NCI-H345 (cell line): ENCODE measurements around the gene TMEM190.

Source experiments
- DNase-seq: peaks from one replicate; lab custom pipeline; 2025; lab: John Stamatoyannopoulos, UW

Gene TMEM190

DNA sequence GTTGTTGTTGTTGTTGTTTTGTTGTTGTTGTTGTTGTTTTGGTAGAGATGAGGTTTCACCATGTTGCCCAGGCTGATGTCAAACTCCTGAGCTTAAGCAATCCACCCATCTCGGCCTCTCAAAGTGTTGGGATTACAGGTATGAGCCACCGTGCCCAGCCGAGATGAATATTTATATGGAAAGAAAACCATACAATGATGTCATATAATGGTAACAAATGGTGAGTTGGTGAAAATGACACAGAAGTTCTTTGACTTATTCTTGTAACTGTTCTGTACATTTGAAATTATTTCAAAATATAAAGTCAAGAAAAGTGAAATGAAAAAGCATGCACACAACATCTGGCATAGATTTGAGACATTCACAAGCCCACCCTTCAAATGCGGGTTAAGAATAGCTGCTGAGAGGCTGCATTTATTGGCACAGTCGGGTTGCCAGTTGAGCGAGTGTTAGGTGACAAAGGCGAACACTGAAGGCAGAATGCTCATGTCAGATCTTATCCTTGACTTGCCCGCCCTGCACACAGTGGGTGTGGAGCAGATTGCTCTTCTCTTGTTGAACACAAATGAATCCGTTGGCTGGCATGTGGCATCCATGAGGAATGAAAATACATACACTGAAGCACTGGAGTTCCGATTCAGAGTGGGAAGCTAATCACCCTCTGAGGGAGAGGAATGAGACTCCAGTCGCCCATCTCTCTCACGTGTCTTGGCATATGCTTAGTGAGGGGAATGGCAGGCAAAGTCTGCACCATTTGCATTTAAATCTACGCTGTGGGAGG, 46.8 kb downstream of the TMEM190 start:
- no peak for DNase-seq

DNA sequence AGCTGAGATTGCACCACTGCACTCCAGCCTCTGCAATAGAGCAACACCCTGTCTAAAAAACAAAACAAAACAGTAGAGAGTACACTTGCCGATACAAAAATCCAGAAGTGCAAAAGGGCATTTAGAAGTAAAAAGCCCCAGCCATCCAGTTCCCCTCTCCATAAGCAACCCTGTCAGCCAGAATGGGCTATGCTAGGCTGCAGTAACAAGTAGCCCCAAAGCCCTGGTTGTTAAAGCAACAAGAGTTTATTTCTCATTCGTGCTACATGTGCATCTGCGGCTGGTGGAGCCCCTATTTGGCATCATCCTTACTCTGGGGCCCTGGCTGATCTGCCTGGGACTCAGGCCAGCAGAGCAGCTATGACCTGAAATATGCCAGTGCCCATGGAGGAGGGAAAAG, 47.9 kb downstream of the TMEM190 start:
- DNase-seq: no peak

DNA sequence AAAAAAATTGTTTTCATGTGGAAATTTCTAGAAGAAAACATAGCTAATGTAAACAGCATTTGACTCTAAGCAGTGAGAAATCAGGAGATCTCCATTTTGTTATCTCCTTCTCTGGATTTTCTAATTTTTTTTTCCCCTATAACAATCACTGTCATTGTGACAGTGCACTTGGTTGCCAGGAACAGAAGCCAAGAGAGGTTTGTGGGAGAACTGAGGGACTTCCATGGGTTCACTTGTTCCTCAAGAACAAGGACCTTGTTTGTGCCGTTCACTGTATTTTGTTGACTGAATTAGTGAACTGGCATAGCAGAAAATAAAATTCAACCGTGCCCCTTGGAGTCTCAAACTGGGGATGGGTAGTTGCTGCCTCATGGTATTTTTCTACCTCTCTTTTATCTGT, 49.4 kb downstream of the TMEM190 start:
- DNase-seq: no peak
